ENCODE results near the gene DNER.

GRCh38 chr2:229553091-229553490, 161.3 kb downstream of the DNER start:
- TF ChIP-seq CTCF (conservative IDR thresholded peaks at IDR 0.05; ENCODE audit: low read depth, low read length), result no peak
- TF ChIP-seq EZH2 (IDR thresholded peaks at IDR 0.05; ENCODE audit: borderline replicate concordance, low read depth, low read length, poor library complexity, severe bottlenecking), result no peak
